HL-60 (cell line): ENCODE measurements around the gene ADAMTS14.

Source experiments
- CTCF ChIP-seq: IDR thresholded peaks from one replicate; pipeline ENCODE4 v1.5.1; 2011; ENCODE audit warnings: low read length, control low read depth, inconsistent platforms; ENCODE audit not compliant: insufficient read depth
- GABPA ChIP-seq: IDR thresholded peaks from 2 replicates; pipeline ENCODE4 v1.6.1; 2012; ENCODE audit warnings: low read depth
- POLR2AphosphoS5 ChIP-seq: IDR thresholded peaks from 2 replicates; pipeline ENCODE4 v1.6.1; 2012; ENCODE audit warnings: low read depth
- SPI1 ChIP-seq: IDR thresholded peaks from 2 replicates; pipeline ENCODE4 v1.6.1; 2012; ENCODE audit warnings: low read depth, mild to moderate bottlenecking, borderline replicate concordance

DNA sequence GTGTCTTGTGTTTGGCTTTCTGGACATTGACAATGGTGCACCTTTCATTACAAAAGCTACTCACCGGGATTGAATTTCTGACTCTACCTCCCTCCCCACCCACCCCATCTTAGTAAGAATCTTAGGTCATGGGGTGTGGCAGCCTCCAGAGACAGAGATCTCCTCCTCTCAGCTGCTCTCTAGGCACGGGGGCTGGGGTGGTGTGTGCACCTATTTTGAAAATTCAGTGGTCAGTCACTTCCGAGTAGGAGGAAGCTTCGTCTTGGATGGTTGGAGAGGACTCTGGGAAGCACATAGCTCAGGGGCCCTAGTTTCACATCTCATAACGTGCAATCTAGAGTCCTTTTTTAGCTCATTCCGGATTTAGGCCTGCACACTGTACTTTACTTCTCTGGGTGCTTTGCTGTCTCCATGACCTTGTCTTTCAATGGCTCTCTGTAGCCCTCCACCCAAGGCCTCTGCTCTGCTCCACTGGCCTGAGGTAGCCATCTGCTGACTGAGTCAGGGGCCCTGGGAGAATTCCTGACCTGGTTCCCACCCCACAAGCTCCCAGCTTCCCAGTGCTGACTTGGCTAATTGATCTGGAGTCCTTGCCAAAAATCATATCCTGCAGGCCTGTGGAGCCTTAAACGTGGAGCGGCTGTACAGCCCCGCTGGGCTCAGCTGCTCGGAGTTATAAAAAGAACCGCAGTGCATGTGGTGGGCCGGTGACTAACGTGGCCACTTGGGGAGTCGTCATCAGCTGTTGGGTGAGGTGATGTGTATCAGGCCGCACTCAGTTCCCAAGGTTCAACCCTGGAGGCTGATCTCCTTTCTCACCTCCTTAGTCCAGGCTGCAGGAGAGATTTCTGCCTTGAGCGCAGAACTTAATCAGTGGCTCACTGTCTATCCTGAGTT lies 19.3 kb upstream of the ADAMTS14 start:
- TF ChIP-seq CTCF (no peak), GABPA (no peak), POLR2AphosphoS5 (no peak), SPI1 (no peak)
